Central memory CD8-positive, alpha-beta T cell (primary cell): ENCODE measurements around the gene DENND10.
"Not testable (repeated sequence)": the region's sequence is repeated elsewhere in the genome, so short reads cannot be mapped to it uniquely, and the experiment has no call there.

ENCODE experiments used
- ATAC-seq: fragments of 150-1000 bp; cut with Tn5 transposase; replicated peaks from 2 replicates; pipeline ENCODE4 v1.10.0; 2022; ENCODE audit warnings: mild to moderate bottlenecking, moderate FRiP score, moderate number of reproducible peaks; ENCODE audit not compliant: poor library complexity, severe bottlenecking; ENCODE audit errors: extremely low read depth
- DNase-seq, 2 donors: peaks; one replicate each; pipeline ENCODE4 v3.0.0; 2021; ENCODE audit warnings: low spot score in 2 of 2
- H3K27ac Mint-ChIP-seq: one replicate; pipeline ENCODE4 v1.8.0; 2022; ENCODE audit warnings: low read depth, mild to moderate bottlenecking, moderate library complexity, mixed read lengths
- H3K27me3 Mint-ChIP-seq: one replicate; pipeline ENCODE4 v1.8.0; 2022; ENCODE audit warnings: mixed read lengths
- H3K36me3 Mint-ChIP-seq: one replicate; pipeline ENCODE4 v1.8.0; 2022; ENCODE audit warnings: mild to moderate bottlenecking, moderate library complexity, mixed read lengths; ENCODE audit not compliant: insufficient read depth
- H3K4me1 Mint-ChIP-seq: one replicate; pipeline ENCODE4 v1.8.0; 2022; ENCODE audit warnings: mixed read lengths
- H3K4me3 Mint-ChIP-seq: one replicate; pipeline ENCODE4 v1.8.0; 2022; ENCODE audit warnings: mild to moderate bottlenecking, moderate library complexity, mixed read lengths
- H3K9me3 Mint-ChIP-seq: one replicate; pipeline ENCODE4 v1.8.0; 2022; ENCODE audit warnings: mixed read lengths

DENND10 gene

GRCh38 chr10:119166564-119166963 lies 62.7 kb downstream of the DENND10 start:
- ATAC-seq: no peak
- Mint-ChIP-seq H3K27ac (peak overlapping the region; percentile 89), H3K4me1 (peaks cover 9% of the 10 kb centered on the region), H3K9me3 (no peaks in the 10 kb centered on the region), H3K27me3 (no peaks in the 10 kb centered on the region), H3K36me3 (peaks cover 13% of the 10 kb centered on the region), H3K4me3 (peak overlapping the region; percentile 86)
- no peak for DNase-seq

GRCh38 chr10:119167041-119167440 lies 63.1 kb downstream of the DENND10 start:
- DNase-seq: no peak
- Mint-ChIP-seq H3K4me1 (peaks cover 9% of the 10 kb centered on the region), H3K36me3 (peaks cover 16% of the 10 kb centered on the region), H3K27ac (no peak overlapping the region), H3K4me3 (peak overlapping the region; percentile 86), H3K9me3 (no peaks in the 10 kb centered on the region), H3K27me3 (no peaks in the 10 kb centered on the region)
- no peak for ATAC-seq

GRCh38 chr10:119174109-119174508 lies 70.2 kb downstream of the DENND10 start:
- ATAC-seq (no peak), DNase-seq (no peak)
- Mint-ChIP-seq H3K27ac (no peak overlapping the region), H3K4me3 (no peak overlapping the region), H3K9me3 (no peaks in the 10 kb centered on the region), H3K27me3 (no peaks in the 10 kb centered on the region), H3K4me1 (peaks cover 29% of the 10 kb centered on the region), H3K36me3 (peaks cover 42% of the 10 kb centered on the region)

- Mint-ChIP-seq H3K27ac (no peak overlapping the region), H3K27me3 (no peaks in the 10 kb centered on the region), H3K9me3 (no peaks in the 10 kb centered on the region)
Measured at GRCh38 chr10:119176166-119176565, 72.3 kb downstream of the DENND10 start.

GRCh38 chr10:119177708-119178371 lies 73.9 kb downstream of the DENND10 start:
- peak overlapping the region; percentile 92 for H3K27ac Mint-ChIP-seq
- peaks cover 29% of the 10 kb centered on the region for H3K4me1 Mint-ChIP-seq
- peak overlapping the region; percentile 100 for H3K4me3 Mint-ChIP-seq
- ATAC-seq: peak; percentile 20
- peaks cover 24% of the 10 kb centered on the region for H3K36me3 Mint-ChIP-seq
- no peaks in the 10 kb centered on the region for H3K9me3 Mint-ChIP-seq
- no peak for DNase-seq
- H3K27me3 Mint-ChIP-seq: no peaks in the 10 kb centered on the region

More at GRCh38 chr10:119176166-119176565, 72.3 kb downstream of the DENND10 start:
- peaks cover 37% of the 10 kb centered on the region for H3K36me3 Mint-ChIP-seq
- ATAC-seq (no peak), DNase-seq (no peak)
- H3K4me3 Mint-ChIP-seq: no peak overlapping the region
- peaks cover 29% of the 10 kb centered on the region for H3K4me1 Mint-ChIP-seq

- Mint-ChIP-seq H3K27ac (peak within 1 kb of the TSS; percentile 92), H3K27me3 (no peaks in the 10 kb centered on the region), H3K36me3 (peaks cover 20% of the 10 kb centered on the region), H3K4me1 (peaks cover 29% of the 10 kb centered on the region), H3K9me3 (no peaks in the 10 kb centered on the region), H3K4me3 (peak within 1 kb of the TSS; percentile 100)
- peak; percentile 95 for ATAC-seq
- peak; percentile 82 to 87 for DNase-seq
Measured at GRCh38 chr10:119178372-119179119, 74.6 kb downstream of the DENND10 start, which contains the start of gene PRDX3. TSS of gene PRDX3 (minus strand) at chr10:119178812. CDS start at chr10:119178790, 22 bp downstream.

- peaks cover 11% of the 10 kb centered on the region for H3K36me3 Mint-ChIP-seq
- H3K4me1 Mint-ChIP-seq: peaks cover 26% of the 10 kb centered on the region
- not testable (repeated sequence) for ATAC-seq, H3K4me3 Mint-ChIP-seq, DNase-seq, H3K27me3 Mint-ChIP-seq, H3K27ac Mint-ChIP-seq, H3K9me3 Mint-ChIP-seq
Measured at GRCh38 chr10:119180850-119181400, 77.0 kb downstream of the DENND10 start.

- Mint-ChIP-seq H3K9me3 (no peaks in the 10 kb centered on the region), H3K27ac (peak overlapping the region; percentile 67), H3K36me3 (peaks cover 5% of the 10 kb centered on the region), H3K4me1 (peaks cover 6% of the 10 kb centered on the region), H3K27me3 (no peaks in the 10 kb centered on the region), H3K4me3 (no peak overlapping the region)
- ATAC-seq (no peak), DNase-seq (no peak)
Measured at GRCh38 chr10:119183664-119184412, 79.9 kb downstream of the DENND10 start.
